GM18502 (cell line): ENCODE measurements around the gene C8G.
A peak's percentile ranks its signal among the peaks of the same experiment; 100 is the strongest.

ENCODE experiments used
- ATAC-seq: cut with Tn5 transposase; IDR thresholded peaks from one replicate; pipeline ENCODE4 v1.9.1; 2021; ENCODE audit warnings: mild to moderate bottlenecking; ENCODE audit not compliant: unreplicated experiment, poor library complexity

C8G gene

DNA sequence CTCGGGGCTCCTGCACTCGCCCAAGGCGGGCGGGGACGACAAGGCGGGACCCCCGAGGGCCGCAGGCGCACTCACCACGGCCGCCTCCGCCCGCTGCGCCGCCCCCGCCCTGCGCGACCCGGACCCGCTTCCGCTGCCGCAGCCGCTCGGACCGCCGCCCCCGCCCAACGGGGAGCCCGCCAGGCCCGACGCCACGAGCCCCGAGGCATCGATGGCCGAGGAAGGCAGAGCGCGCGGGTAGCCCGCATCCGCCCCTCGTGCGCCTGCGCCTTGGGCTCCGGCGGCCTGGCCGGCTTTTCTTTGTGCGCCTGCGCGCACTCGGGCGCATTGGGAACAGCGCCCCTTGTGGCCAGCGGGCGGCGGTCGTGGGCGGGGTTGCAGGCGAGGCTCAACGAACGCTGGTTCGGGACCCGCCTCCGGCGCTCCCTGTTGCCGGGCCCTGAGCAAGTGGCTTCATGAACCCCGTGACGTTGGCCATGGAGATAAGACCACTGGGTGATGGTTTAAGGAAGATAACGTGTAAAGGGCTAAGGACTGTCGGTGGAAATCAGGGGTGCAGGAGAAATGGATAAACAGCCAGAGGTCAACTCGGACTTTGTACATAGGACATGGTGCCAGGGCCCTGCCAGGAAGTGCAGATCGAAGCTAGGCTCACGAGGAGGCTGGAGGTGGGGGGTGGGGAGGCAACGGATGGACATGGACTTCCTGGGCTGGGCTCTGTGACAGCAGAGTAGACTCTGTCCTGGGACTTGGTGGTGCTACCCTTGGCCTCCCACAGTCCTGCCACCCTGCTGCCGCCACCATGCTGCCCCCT, at the start of gene C8G, which contains the start of gene FBXW5:
TSS of gene C8G (plus strand) at position 725 of the 814 bp plus-strand sequence. CDS start at position 803, 78 bp downstream.
TSS of gene FBXW5 (minus strand) at position 220 of the 814 bp plus-strand sequence. CDS start 655 bp downstream, outside the sequence.
- peak; percentile 83 for ATAC-seq

DNA sequence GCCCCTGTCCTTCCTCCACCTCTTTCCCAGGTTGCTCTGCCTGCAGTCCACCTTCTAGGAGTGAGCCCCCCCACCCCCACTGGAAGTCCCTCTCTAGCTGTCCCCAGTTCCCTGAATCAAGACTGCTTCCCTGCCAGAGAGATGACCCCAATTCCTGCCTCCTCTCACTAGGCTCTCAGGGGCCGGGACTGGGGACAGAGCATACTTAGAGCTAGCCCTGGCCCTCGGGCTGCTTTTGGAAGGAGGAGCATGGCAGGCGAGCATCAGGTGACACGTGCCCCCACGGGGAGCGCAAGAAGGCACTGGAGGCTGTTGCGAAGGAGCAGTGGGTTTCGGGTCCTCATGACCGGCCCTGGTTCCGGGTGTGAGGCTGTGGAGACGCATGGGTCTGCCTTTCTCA, 49.0 kb upstream of the C8G start:
- ATAC-seq: no peak

DNA sequence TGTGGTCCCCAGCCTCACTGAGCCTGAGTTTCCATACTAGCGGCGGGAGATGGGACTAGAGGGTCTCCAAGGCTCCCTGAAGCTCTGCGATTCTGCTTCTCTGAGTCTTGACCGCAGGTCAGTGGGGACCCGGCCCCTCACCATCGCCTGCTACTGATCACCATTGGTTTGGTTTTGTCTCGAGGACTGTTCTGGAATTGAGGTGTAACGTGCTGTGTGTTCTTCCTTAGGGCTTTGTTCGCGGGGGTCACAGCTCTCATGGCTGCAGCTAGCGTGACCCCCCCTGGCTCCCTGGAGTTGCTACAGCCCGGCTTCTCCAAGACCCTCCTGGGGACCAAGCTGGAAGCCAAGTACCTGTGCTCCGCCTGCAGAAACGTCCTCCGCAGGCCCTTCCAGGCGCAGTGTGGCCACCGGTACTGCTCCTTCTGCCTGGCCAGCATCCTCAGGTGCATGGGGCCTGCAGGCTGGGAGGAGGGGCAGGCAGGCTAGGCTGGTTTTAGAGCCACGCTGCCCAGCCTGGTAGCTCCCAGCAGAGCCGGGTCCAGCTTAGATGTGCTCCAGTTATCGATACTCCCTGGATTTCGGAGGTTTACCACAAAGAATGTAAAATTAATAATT, 46.5 kb upstream of the C8G start:
- no peak for ATAC-seq

DNA sequence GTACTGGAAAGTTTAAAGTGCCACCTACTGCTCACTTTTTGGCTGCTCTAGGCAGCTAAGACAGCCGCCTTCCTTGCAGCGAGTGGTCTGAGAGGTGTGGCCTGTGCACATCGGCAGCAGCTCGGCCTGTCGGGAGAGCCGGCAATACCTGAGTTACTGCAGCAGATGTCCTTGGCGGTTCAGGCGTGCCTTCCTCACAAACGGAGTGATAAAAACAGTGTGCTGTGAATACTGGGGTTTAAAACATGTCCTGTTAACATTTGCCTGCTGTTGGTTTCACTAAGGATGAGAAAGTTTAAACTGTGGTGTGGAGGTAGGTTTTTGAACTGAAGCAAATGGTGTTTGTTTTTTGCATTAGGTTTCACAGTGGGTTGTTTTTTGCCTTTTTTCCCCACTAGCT, 45.8 kb upstream of the C8G start:
- no peak for ATAC-seq

DNA sequence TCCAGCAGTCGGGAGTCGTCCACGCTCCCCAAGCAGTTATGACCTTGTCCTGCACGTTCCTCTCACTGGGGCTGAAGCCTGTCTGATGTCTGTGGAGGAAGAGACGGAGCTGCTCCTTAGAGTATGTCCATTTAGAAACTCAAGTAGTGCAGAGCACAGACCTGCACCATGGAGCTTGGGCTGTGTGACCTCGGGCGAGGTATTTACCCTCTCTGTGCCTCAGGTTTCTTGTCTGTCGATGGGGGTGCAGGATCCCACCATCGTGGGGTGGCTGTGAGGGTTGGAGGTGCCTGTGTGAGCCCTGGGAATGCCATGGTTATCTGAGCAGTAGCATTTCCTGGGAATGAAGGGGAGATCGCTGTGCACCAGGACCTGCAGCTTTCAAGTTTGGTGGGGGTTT, 44.5 kb upstream of the C8G start:
- ATAC-seq: no peak

DNA sequence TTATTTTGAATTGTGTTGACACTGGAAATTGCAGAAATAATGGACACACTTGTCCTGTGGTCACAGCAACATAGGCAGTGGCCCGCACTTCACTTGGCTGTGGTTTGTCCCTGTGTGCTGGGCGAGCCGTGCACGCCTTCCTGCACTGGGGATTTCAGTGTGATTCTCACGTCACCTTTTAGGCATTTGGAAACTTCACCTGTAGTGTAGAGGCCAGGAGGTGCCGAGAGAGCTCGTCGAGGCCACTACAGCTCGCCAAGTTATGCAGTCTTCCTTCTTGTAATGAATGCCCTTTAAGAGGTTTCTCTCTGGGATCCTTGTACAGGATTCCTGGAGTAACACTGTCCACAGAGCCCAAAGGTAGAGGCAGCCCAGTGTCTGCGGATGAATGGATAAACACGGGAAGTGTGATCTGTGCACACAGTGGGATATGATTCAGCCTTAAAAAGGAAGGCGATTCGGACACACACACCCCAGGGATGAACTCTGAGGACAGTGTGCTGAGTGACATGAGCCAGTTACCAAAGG, 44.0 kb upstream of the C8G start:
- ATAC-seq: no peak

DNA sequence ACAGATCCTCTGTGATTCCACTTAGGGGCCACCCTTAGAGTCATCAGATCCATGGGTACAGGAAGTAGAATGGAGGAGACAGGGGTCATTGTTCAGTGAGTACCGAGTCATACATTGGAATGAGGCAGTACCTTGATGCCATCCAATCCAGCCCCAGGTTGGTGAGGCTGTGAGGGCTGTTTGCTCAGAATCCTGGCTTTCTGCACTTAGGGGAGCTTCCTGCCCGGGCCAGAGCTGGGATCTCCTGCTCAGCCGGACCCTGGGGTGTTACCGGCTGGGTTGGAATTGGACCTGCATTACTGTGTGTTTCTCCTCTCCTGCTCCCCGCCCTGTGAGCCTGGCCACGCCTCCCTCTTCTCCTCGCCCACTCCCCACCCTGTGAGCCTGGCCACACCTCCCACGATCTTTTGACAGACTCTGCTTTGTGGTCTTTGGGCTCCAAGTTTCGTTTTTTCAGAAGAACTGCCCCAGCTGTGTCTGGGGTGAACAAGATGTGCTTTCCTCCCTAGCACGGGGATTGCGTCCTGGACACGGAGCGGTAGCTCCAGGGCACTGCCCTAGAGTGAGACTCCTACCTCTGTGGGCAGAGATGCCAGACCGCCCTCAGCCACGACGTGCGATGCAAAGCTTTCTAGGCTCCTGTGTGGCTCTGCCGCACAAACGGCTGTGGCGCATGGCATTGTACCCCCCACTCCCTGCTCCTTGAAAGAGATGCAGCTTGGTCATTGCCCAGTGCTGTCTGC, 43.4 kb upstream of the C8G start:
- ATAC-seq: peak; percentile 56

DNA sequence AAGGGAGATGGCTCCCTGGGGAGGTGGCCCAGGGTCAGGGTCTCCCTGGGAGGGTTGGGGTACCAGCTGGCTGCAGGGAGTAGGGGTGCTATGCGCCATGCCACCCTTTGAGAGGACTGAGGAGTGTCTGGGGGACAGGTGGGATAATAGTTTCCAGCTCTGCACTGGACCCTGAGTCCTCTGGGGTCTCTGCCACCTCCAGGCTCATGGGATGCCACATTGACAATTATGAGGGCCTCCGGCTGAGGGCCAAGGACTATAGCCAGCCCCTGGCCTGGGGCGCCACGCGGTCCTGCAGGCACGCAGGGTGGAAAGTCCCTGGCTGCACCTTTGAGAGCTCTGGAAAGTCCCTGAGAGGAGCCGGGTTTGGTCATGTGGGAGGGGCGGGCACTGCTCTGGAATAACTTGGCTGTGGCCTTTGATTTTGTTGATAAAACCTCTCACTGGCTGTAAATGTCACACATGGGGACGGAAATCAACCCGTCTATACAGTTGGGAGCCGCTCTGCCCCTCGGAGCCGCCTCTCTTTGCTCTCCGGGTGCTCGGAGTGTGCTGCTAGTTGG, 42.7 kb upstream of the C8G start:
- ATAC-seq: peak; percentile 53

DNA sequence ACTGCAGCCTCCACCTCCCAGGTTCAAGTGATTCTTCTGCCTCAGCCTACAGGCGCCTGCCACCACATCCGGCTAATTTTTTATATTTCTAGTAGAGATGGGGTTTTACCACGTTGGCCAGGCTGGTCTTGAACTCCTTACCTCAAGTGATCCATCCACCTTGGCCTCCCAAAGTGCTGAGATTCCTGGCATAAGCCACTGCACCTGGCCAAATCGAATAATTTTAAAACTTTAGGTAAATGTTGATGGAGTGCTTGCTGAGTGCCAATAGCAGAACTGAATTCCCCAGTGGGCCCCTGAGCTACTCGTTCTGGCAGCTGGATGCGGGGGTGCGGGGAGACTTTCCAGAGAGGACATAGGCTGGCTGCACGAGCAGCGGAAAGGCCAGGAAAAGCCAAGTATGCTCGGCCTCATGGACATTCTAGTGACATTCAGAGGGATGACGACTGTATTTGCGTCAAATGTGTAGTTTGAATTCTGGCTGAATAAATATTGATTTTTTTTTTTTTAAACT, 41.9 kb upstream of the C8G start:
- ATAC-seq: no peak

DNA sequence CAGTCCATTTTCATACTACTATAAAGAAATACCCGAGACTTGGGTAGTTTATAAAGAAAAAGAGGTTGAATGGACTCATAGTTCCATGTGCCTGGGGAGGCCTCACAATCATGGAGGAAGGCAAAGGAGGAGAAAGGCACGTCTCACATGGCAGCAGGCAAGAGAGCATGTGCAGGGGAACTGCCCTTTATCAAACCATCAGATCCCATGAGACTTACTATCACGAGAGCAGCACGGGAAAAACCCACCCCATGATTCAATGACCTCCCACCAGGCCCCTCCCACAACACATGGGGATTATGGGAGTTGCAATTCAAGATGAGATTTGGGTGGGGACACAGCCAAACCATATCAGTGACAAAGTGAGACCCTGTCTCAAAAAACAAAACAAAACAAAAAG, 38.8 kb upstream of the C8G start:
- no peak for ATAC-seq

DNA sequence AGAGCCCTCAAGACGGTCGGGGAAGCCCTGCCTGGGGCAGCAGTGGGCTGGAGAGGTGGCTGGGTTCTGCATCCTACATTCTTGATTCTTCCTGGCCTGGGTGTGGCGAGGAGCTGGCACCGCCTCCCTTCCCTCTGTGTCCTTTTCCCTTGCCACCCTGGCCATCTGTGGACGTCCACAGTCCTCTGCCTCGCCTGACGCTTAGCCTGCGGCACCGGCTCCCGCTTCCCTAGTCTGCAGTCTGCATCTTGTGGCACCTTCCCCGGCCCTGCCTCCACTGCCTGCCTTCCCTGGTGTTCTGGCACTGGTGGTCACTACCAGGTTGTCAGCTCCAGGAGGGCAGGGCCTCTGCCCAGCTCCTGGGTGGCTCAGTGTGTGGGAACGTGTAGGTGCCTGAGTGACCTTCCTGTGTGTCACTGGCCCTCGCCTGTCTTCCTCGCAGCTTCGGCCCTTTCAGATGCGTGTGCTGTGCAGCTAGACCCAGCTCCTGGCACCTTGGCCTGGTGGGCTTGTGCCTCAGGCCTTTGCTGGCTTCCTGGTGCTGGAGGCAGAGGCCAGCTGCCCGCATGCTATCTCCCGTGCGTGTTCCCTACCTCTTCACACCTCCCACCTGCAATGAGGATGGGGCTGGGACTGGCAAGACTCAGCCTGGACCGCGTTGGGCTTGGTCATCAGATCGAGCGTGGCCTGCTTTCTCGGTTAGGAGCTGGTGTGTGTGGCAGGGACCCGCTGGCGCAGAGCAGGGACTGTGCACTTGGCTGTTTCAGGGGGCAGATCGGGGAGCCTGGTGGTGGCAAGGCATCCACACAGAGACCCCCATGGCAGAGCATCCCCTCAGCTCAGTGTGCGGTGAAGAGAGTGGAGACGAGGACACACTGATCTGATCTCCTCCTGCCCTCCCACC, 37.8 kb upstream of the C8G start:
- no peak for ATAC-seq

DNA sequence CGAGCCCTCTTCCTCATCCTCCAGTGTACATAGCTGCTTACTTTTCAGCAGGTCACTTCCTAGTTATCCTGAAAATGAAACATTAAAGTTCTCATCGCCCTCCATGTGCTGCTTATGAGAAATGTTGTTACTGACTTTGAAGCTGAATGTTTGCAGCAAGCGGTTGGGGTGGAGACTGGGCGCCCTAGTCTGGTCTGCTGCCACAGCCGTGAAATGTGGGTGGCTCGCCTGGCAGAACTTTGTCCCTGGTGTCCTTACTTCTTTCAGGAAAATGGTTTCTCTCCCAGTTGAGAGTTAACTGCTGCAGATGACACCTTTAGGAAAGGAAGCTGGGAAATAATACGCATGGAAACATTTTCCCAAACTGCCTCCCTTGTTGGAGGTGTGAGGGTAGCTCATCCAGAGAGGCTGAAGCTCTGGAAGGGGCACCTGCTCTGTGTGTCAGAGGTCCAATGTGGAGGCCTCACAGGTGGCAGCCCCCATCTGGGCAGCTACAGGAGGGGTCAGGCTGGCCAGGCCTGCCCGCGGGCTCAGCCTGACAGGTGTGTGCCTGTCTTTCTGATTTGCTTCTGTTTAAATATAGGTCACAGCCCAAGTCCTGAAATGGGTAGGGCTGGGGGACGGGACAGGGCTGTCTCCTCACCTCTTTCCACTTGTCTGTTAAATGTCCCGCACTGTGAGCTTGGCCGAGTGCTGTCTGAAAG, 34.7 kb upstream of the C8G start:
- no peak for ATAC-seq

DNA sequence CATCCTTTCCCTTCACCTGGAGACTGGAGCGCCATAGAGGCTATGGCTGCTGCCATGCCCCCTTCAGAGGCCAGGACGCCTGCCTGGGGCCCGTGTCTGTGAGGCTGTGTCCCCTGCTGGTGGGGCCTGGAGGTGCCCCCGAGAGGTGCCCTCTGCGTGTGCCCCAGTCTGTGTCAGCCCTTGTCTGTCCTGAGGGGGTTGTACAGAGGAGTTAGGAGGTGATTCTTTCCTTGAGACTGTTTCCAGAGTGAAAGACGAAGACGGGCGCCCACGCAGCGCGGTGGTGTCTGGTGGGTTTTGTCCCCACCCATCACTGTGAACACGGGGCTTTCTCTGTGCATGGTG, 34.2 kb upstream of the C8G start:
- no peak for ATAC-seq

DNA sequence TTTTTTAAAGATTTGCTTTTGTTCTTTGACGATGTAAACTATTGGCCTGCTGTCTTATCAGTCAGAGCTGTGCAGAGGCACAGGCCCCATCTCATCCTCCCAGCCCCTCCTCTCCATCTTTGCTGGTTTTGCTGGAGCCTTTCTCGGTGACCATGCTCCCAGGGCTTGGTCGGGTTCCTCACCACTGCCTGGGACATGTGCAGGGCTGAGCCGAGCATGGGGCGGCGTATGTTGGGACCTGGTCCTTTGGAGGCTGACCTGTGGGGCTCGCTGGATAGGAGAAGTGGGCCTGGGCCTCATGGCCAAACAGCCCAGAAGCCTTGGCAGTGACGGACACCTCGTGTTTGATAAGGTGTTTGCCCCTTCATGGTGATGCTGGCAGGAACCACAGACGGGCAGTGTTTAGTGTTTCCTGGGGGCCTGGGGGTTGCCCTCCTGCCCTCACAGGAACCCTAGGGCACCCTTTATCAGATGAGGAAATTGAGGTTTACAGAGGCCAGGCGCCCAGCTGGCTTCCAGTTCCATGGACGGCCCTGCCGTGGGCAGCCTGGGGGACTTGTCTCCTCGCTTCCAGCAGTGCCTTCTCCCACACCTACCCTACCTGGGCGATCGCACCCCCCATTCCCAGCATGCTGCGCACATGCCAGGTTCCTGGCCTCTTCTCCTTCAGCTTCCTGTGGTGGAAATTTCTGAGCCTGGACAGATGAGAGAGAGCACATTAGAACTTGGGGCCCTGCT, 31.2 kb upstream of the C8G start:
- ATAC-seq: no peak

DNA sequence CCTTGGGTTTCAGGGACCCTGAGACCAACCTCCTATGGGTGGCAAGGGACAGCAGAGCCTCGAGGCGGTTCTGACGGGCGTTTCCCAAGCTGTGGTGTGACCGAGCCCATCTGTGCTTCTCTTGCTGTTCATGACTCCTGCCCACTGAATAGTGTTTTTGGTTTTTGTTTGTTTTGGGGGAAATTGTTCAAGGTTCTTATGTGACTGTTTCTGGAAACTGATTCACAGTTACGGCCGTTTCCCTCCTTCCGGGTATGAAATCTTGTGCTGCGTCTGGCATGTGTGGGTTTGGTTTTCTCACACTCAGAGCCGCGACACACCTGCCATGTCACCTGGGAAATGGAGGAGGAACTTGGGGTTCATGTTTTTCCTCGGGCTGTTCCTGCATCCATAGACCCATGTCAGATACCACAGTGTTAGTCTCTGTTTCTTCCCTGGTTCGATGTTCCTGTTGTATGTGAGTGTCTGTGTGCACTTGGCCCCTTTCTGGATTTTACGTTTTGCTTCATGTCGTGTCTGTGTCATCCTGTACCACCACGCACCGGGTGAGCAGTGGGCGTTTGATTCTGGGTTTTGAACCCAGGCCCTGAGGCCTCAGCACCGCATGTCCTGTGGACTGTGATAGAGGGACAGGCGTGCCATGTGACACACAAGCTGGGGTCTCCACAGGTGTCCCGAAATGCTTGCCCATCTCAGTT, 29.3 kb upstream of the C8G start:
- no peak for ATAC-seq

DNA sequence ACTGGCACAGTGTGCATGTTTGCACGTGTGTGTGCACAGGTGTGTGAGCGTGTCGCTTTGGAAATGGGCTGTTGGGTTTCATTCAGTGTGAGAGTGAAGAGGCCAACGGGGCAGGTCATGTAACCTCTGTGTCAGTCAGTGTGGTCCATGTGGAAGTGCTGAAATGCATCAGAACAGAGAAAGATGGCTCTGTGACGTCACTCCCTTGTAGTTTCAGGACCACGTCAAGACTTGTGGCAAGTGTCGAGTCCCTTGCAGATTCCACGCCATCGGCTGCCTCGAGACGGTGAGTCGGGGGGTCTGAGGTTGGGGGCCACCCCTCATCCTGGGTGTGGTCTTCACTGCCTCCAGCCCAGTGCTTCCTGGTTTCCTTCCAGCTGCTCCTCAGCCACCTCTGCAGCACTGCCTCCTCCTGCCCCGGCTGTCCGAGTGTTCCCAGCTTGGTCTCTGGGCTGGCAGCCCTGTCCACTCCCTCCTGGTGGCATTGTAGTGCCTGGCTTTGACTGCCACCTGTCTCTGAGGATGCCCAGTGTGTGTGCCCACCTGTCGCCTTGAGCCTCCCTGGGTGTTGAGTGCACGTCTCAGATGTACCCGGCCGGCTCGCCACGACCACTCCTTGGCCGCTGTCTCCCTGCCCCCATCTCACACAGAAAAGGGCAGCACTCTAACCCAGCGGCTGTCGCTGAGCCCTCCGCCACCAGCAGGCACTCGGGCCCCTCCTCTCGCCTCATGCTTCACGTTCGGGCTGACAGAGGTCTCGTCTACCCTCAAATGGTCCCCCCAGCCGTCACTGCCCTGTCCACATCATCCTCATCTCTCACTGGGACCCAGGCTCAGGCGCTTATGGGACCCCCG, 28.5 kb upstream of the C8G start:
- no peak for ATAC-seq

DNA sequence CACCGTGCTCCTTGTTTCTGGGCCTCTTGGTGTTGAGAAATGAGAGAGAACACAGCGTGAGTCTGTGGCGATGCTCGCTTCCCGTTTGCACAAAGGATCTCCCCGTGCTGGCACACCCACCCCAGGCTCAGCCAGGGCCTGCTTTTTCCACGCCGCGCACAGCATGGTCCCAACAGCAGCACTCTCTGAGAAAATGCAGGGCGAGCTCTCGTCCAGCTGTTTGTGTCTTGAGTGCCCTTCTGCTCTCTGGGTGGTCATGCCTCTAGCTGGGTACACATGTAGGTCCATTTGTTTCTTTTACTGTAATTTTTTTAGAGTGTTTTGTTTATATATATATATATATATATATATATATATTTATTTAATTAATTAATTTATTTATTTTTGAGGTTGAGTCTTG, 27.1 kb upstream of the C8G start:
- ATAC-seq: no peak
